Stimulated activated CD4-positive, alpha-beta T cell treated with anti-CD3 and anti-CD28 coated beads, Interleukin-4, amount 100 ng/mL, for 24 hours (primary cell): ENCODE measurements around the gene ATOX1.

Experiments used
- DNase-seq: peaks from one replicate; pipeline ENCODE4 v3.0.0-alpha.2; 2020

The ATOX1 gene

DNA sequence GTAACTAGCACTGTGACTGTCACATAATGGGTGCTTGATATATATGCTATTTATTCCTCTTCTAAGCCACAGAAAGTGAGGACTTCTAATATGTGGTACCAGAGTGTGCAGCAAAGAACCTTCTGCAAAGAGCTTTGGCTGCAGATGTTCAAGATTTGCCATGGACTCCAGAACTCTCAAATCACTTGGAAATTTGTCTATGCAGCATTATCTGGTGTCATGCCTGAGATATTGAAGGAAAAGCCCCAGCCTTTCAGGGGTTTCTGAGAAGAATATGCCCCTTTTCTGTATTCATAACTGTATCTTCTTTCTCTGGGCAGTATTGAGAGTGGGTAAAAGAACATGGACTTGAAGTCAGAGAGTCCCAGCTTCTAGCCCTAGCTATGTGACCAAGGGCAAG, 8.5 kb upstream of the ATOX1 start:
- DNase-seq, result no peak

DNA sequence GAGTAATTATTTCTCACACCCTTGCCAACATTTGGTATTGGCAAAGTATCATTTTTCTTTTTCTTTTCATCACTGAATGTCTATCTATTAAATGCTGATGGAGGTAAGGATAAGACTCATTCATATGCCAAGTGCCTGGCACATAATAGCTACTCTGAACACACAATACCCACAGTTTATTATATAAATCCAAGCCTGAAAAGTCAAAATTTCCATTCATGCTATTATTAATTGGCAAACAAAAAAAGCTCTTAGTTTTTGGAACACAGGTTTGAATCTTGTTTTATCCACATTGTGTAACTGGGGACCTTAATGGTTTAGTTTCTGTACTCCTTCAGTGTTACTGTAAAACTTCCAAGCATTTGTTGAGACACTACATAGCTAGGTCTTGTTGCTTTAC, 6.4 kb upstream of the ATOX1 start:
- no peak for DNase-seq

DNA sequence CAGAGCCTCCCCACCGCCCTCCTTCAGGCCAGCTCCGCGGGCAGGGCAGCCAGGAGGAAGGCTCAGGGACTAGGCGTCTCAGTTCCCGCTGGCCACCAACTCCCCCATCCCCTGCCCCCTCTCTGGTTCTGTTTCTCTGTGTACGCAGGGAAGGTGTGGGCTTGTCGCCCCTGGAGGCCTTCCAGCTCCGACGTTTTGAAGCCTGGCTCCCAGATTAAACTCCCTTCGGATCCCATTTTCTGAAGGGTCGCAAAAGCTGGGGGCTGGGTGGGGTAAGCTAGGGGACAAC, 346 bp downstream of the ATOX1 start:
- no peak for DNase-seq

- peak; percentile 50 for DNase-seq
These were observed 944 bp downstream of the ATOX1 start for GRCh38 chr5:151757233-151758140.

DNA sequence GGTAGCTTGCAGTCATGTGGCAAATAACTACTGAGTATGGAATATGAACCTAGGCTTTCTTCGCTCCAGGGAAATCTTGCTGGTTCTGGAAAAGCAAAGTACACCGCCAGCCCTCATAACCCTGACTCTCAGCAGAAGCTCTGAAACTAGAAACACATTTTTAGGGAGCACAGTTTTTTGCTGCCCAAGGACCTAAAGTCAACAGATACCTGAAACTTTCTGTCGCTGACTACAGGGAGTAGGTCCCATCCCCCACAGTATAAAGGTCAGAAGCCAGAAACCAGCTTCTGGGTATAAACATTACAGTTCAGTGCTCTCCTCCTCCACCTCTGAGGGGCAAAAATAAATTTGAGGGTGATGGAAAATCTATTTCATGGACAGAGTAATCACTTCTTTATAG, 3.0 kb downstream of the ATOX1 start:
- DNase-seq, result no peak

GRCh38 chr5:151751593-151751992, 6.8 kb downstream of the ATOX1 start:
- no peak for DNase-seq

DNA sequence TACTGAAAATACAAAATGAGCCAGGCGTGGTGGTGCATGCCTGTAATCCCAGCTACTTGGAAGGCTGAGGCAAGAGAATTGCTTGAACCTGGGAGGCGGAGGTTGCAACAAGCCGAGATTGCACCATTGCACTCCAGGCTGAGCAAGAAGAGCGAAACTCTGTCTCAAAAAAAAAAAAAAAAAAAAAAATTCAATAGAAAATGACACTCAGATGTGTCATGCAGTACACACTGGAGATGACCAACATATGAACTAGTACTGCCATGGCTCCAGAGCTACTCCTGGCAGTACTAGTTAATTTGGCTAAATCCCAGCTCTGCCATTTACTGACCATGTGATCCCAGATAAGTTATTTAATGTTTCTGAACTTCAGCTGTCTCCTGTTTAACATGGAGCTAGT, 7.3 kb downstream of the ATOX1 start:
- DNase-seq, result no peak

DNA sequence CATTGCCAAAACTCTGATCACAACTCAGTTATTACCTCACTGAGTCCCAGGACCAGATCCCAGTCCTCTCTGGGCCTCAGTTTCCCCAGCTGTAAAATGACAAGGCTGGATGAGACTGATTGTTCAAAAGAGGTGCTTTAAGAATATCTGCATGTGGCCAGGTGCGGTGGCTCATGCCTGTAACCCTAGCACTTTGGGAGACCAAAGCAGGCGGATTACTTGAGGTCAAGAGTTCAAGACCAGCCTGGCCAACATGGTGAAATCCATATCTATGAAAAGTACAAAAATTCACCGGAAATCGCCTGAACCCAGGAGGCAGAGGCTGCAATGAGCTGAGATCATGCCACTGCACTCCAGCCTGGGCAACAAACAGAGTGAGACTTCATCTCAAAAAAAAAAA, 8.3 kb downstream of the ATOX1 start:
- no peak for DNase-seq

DNA sequence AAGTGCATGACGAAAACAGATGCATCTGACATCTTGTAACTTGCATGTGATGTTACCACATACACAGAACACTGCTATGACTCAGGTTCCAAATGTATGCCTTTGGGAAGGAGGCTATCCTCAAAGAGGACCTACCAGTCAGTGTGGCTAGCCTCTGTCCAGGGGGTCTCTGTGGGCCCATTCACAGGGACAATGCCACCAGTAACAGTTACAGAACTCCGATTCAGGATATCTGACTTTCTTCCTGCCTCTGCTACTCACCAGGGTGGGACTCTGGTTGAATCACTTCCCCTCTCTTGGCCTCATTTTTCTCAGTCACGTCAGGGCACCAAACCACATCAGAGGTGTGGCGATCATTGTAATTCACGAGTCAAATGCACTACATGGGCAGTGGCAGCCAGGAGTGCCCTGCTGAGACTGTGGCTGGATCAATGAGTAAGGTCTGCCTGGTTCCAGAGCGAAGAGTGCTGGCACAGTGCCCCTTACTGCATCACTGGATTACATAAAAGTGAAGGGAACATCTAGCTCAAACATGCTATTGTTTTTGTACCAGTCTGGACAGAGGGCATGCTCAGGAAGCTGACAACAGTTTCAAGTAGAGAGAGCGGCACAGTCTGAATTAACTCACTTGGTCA, 13.2 kb downstream of the ATOX1 start:
- DNase-seq, result peak; percentile 18

DNA sequence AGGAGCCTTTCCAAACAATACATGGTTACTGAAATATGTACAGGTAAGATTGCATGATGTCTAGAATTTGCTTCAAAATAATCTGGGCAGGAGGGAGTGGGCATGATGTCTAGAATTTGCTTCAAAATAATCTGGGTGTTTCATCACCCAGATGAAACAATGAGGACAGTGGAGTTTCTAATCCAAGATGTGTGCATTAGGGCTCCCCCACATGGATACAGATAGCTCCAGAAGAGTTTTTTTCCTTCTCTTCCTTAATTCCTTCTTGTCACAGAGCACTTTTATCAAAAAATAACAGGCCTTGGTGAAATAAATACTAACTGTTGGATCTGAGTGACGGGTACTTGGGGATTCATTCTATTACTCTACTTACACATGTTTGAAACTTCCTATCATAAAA, 14.9 kb downstream of the ATOX1 start:
- DNase-seq, result no peak

- no peak for DNase-seq
These were observed 15.5 kb downstream of the ATOX1 start for GRCh38 chr5:151742870-151743294.

GRCh38 chr5:151741678-151742423, 16.6 kb downstream of the ATOX1 start:
- DNase-seq, result no peak

DNA sequence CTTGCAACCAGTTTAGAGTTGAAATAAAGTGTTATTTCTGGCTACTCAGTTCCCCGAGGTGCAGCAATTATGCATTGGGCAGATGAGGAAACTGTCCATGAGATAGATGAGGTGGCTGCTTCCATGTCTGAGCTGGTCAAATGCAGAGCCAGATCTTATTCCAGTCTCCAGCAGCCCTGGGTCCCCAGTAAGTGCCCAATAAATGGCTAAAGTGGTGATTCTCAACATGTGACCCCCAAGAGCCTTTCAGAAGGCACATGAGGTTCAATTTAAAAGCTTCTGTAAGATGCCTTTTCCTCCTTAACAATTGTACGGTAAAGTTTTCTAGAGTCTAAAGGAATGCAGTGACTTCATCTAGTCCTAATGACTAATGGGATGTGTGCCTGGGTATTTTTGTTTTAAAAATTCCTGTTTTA, 17.5 kb downstream of the ATOX1 start:
- no peak for DNase-seq

DNA sequence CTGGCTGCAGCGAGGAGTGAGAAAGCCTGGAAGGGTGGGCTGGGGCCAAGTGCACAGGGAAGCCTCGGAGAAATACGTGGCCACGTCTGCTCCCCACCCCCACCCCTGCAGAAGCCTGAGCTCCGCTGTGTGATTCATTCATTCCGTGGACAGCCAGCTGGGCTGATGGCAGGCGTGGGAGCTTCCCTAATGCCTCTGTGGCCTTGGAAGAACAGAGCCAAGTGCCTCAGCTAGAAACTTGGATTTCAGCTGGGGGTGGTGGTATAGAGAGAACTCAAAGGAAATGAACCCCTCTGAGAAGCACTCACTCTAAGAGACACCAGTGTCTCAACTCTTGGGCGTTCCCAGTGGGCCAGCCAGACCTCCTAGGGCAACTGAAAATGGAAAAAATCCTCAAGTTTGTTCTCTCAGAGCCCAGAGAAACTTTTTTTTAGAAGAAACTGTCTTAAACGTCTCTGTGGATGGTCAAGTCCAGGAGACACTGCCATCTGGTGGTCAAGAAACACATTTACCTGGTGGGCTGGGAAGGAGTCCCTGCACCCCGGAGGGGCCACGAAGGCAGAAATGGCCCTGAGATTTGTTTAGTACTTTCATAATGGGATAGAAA, 18.0 kb downstream of the ATOX1 start:
- peak; percentile 47 for DNase-seq

- no peak for DNase-seq
These were observed 18.5 kb downstream of the ATOX1 start for GRCh38 chr5:151739939-151740335.

- DNase-seq, result no peak
These were observed 19.0 kb downstream of the ATOX1 start for GRCh38 chr5:151739395-151739794.

GRCh38 chr5:151738125-151738848, 20.1 kb downstream of the ATOX1 start:
- no peak for DNase-seq

DNA sequence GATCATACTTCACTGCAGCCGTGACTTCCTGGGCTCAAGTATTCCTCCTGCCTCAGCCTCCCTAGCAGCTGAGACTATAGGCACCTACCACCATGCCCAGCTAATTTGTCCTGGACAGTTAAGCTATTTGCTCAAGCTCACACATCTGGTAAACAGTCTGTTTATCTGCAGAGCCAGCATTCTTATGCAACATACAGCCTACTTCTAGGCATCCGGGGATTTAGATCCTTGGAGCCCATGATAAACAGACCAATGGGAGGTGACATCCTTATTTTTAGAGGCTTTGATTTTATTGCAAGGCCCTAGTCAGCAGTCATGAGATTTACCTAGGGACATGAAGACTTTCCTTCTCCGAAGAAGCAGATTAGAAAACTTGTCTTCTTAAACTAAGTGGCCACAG, 21.0 kb downstream of the ATOX1 start:
- DNase-seq, result no peak

DNA sequence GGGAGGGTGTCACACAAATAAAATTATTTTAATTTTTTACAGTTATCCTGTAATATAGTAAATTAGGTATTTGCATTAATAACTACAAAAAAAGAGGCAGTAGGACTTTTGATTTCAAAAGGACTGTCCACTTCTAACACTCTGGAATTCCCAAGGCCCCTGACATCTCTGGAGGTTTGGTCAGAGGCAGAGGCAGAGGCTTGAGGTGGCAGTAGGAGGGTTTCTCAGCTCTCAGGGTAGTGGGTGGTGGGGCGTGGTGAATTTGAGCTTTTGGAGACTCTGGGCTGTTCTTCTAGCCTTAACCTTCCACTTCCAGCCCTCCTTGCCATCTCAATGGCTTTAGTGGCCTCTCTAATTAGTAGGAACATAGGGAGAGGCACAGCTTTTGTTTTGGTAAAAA, 22.8 kb downstream of the ATOX1 start:
- DNase-seq, result no peak

DNA sequence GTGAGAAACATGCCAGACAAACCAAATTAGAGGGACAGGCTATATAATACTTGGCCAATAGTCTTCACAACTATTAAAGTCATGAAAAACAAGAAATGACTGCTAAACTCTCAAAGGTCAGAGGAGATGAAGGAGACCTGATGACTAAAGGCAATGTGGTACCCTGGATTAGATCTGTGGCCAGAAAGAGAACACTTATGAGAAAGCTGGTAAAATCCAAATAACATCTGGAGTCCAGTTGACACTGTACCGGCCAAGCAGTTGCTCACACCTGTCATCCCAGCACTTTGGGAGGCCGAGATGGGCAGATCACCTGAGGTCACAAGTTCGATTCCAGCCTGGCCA, 24.4 kb downstream of the ATOX1 start:
- no peak for DNase-seq

DNA sequence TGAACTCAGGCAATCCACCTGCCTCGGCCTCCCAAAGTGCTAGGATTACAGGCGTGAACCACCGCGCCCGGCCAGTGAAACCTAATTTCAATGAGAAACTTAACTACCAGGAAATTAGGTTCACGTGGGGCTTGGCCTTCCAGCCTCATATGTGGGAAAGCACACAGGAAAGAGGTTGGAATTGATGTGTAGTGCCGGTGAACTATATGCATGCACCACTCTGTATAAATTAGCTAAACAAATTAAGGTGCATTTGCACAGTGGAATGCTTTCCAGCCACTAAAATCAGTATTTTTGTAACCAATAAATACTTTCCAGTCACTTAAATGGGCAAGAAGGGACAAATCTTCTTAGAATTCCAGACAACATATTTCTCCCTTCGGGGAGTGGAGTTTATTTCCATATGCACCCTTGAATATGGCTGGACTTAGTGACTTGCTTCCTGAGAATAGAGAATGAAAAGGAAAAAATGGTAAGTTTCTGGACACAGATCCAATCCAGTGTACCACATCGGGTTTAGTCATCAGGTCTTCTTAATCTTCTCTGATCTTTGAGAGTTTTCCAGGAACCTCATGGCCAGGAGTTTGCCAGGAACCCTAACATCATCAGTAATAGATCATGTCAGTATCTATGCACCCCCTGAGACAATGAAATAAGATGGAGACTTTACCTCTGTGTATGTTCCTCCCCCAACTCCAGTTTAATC, 24.9 kb downstream of the ATOX1 start:
- DNase-seq, result no peak

DNA sequence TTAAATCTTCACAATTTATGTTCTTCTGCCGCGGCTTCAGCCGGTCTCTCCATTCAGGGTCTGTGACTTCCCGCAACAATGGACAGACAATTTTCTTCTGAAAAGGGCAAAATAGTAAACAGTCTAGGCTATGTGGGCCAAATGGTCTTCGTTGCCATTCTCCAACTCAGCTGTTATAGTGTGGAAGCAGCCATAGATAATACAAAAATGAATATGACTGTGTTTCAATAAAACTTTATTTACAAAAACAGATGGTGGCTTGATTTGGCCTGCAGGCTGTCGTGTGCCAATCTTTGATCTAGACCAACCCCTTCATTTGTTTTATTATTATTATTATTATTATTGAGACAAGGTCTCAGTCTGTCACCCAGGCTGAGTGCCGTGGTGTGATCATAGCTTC, 28.1 kb downstream of the ATOX1 start:
- no peak for DNase-seq
